IPS-18c (cell line): ENCODE data around the gene FAM83F.

Experiments used
- H3K4me3 ChIP-seq: 2 replicates; pipeline ENCODE4 v1.7.0; 2013; ENCODE audit warnings: low read depth, mild to moderate bottlenecking, low read length, moderate library complexity; ENCODE audit not compliant: insufficient read depth
- H3K9me3 ChIP-seq: one replicate; pipeline ENCODE4 v1.6.1; 2013; ENCODE audit warnings: mild to moderate bottlenecking, low read length, moderate library complexity; ENCODE audit not compliant: control insufficient read depth, insufficient read depth

Gene FAM83F

GRCh38 chr22:39960791-39961746 lies 33.7 kb upstream of the FAM83F start:
- Histone ChIP-seq H3K9me3 (no peaks in the 10 kb centered on the region), H3K4me3 (no peak overlapping the region)

- Histone ChIP-seq H3K9me3 (no peaks in the 10 kb centered on the region), H3K4me3 (no peak overlapping the region)
Observed at GRCh38 chr22:39962071-39962470, 32.7 kb upstream of the FAM83F start.

- H3K9me3 ChIP-seq: no peaks in the 10 kb centered on the region
Observed at GRCh38 chr22:39965748-39966147, 29.0 kb upstream of the FAM83F start.

GRCh38 chr22:39966470-39966869 lies 28.3 kb upstream of the FAM83F start:
- H3K4me3 ChIP-seq: no peak overlapping the region
- H3K9me3 ChIP-seq: no peaks in the 10 kb centered on the region

More at GRCh38 chr22:39965748-39966147, 29.0 kb upstream of the FAM83F start:
- H3K4me3 ChIP-seq: no peak overlapping the region

- Histone ChIP-seq H3K4me3 (no peak overlapping the region), H3K9me3 (no peaks in the 10 kb centered on the region)
Observed at GRCh38 chr22:39967103-39967829, 27.5 kb upstream of the FAM83F start.

- Histone ChIP-seq H3K9me3 (no peaks in the 10 kb centered on the region), H3K4me3 (no peak overlapping the region)
Observed at GRCh38 chr22:39967996-39968972, 26.5 kb upstream of the FAM83F start.

- Histone ChIP-seq H3K9me3 (no peaks in the 10 kb centered on the region), H3K4me3 (no peak overlapping the region)
Observed at GRCh38 chr22:39970742-39971141, 24.0 kb upstream of the FAM83F start.

- no peak overlapping the region for H3K4me3 ChIP-seq
- no peaks in the 10 kb centered on the region for H3K9me3 ChIP-seq
Observed at GRCh38 chr22:39972641-39973040, 22.1 kb upstream of the FAM83F start.

GRCh38 chr22:39973656-39974055 lies 21.1 kb upstream of the FAM83F start:
- Histone ChIP-seq H3K9me3 (no peaks in the 10 kb centered on the region), H3K4me3 (no peak overlapping the region)

- no peak overlapping the region for H3K4me3 ChIP-seq
Observed at GRCh38 chr22:39974065-39974464, 20.7 kb upstream of the FAM83F start.

GRCh38 chr22:39979048-39979447 lies 15.7 kb upstream of the FAM83F start:
- H3K9me3 ChIP-seq: no peaks in the 10 kb centered on the region
- no peak overlapping the region for H3K4me3 ChIP-seq

More at GRCh38 chr22:39974065-39974464, 20.7 kb upstream of the FAM83F start:
- H3K9me3 ChIP-seq: no peaks in the 10 kb centered on the region

GRCh38 chr22:39979458-39979857 lies 15.3 kb upstream of the FAM83F start:
- H3K9me3 ChIP-seq: no peaks in the 10 kb centered on the region
- H3K4me3 ChIP-seq: no peak overlapping the region

- H3K9me3 ChIP-seq: no peaks in the 10 kb centered on the region
- no peak overlapping the region for H3K4me3 ChIP-seq
Observed at GRCh38 chr22:39980596-39980995, 14.2 kb upstream of the FAM83F start.

- H3K9me3 ChIP-seq: no peaks in the 10 kb centered on the region
- H3K4me3 ChIP-seq: no peak overlapping the region
Observed at GRCh38 chr22:39983346-39983745, 11.4 kb upstream of the FAM83F start.

- Histone ChIP-seq H3K4me3 (no peak overlapping the region), H3K9me3 (no peaks in the 10 kb centered on the region)
Observed at GRCh38 chr22:39984006-39984405, 10.7 kb upstream of the FAM83F start.

GRCh38 chr22:39984746-39985145 lies 10.0 kb upstream of the FAM83F start:
- Histone ChIP-seq H3K9me3 (no peaks in the 10 kb centered on the region), H3K4me3 (no peak overlapping the region)

GRCh38 chr22:39985383-39986035 lies 9.2 kb upstream of the FAM83F start:
- Histone ChIP-seq H3K4me3 (no peak overlapping the region), H3K9me3 (no peaks in the 10 kb centered on the region)
